Sigmoid colon (tissue), 7 donors: ENCODE data around the gene WDR74. TPM values are rescaled to one million over a fixed set of nuclear protein-coding genes. Genes with fewer than 3 reads are reported as not detected.

Source experiments
- DNase-seq: peaks from one replicate; pipeline ENCODE4 v3.0.0-alpha.2; 2019
- H3K27ac ChIP-seq, 4 donors: fragments of 200-600 bp; sonication (generic); one replicate each; pipeline ENCODE4 v1.5.1; 2016 to 2019; ENCODE audit warnings: mild to moderate bottlenecking in 1 of 4
- H3K27me3 ChIP-seq, 3 donors: fragments of 200-600 bp; sonication (generic); one replicate each; pipeline ENCODE4 v1.5.1; 2019; ENCODE audit warnings: mild to moderate bottlenecking in 1 of 3
- H3K36me3 ChIP-seq, 4 donors: fragments of 200-600 bp; sonication (generic); one replicate each; pipeline ENCODE4 v1.5.1; 2016 to 2019
- H3K4me1 ChIP-seq, 4 donors: fragments of 200-600 bp; sonication (generic); one replicate each; pipeline ENCODE4 v1.5.1; 2017 to 2019
- H3K4me3 ChIP-seq, 4 donors: fragments of 200-600 bp; sonication (generic); one replicate each; pipeline ENCODE4 v1.5.1; 2017 to 2019; ENCODE audit warnings: mild to moderate bottlenecking in 2 of 4, moderate library complexity in 1 of 4
- H3K9me3 ChIP-seq, 4 donors: fragments of 200-600 bp in 3 of 4; sonication (generic) in 3 of 4; one replicate each; pipeline versions ENCODE4 v1.5.1 to v1.6.1; 2013 to 2019
- EP300 ChIP-seq, 4 donors: sonication (generic); formaldehyde crosslinking; IDR thresholded peaks; one replicate each; pipeline ENCODE4 v1.6.1; 2017; ENCODE audit warnings: antibody characterized with exemption in 4 of 4
- POLR2A ChIP-seq, 2 donors: fragments of 450-650 bp; IDR thresholded peaks; one replicate each; pipeline ENCODE4 v1.6.1; 2016; ENCODE audit warnings: antibody characterized with exemption in 2 of 2, mild to moderate bottlenecking in 2 of 2, moderate library complexity in 2 of 2
- POLR2AphosphoS5 ChIP-seq, 4 donors: sonication (generic); formaldehyde crosslinking; IDR thresholded peaks; one replicate each; pipeline ENCODE4 v1.6.1; 2017; ENCODE audit warnings: antibody characterized with exemption in 4 of 4
- WGBS, 2 donors: extraction: QIAGEN DNeasy Blood & Tissue Kit; methylation state at CpG; one replicate each; pipeline ENCODE4 v1.1.7; 2013; 5-methylcytosine and 5-hydroxymethylcytosine counted together
- intact Hi-C: fragments of 100-400 bp; cut with DNase I; formaldehyde crosslinking; loops from one replicate; pipeline ENCODE4 v1.15.1; 2023
- polyA plus RNA-seq, 3 donors: library from polyadenylated mRNA; stranded (reverse); fragments of 200-250 nt; gene quantifications; one replicate each; pipeline ENCODE4 v1.2.3, GENCODE V29; 2013
- total RNA-seq, 4 donors: library from RNA; depleted of rRNA; stranded (reverse); fragments of >200 nt; gene quantifications; one replicate each; pipeline ENCODE4 v1.1.0, GENCODE V29; 2016
- TF ChIP-seq, protein P1 (sequence below), 4 experiments: fragments of 450-650 bp in 3 of 4; fragments of 200-600 bp in 1 of 4; IDR thresholded peaks; one replicate each; pipeline ENCODE4 v1.5.1; 2016 to 2019; ENCODE audit warnings: antibody characterized with exemption in 4 of 4, mild to moderate bottlenecking in 3 of 4, moderate library complexity in 2 of 4
- donor health status: healthy with polysubstance abuse.
- donor health status: Bipolar disorder and iron deficiency.
- donor health status: healthy.

Gene WDR74
- total and polyA plus RNA-seq, 7 donors, result 11.6 to 47.6 (median 30.7) TPM

DNA sequence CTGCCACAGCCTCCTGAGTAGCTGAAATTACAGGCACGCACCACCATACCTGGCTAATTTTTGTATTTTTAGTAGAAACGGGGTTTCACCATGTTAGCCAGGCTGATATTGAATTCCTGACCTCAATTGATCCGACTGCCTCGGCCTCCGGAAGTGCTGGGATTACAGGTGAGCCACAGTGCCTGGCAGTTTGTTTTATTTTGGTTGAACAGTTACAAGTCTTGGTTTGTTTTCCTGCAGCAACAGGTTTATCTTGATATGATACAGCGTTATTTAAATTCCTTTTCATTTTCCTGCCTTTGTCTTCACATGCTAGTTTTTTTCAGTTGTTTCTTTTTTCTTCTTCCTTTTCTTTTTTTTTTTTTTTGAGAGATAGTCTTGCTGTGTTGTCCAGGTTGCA, 37.3 kb upstream of the WDR74 start:
- Histone ChIP-seq H3K4me1 (peaks cover 0 to 19% (median 16%) of the 10 kb centered on the region in 4 donors), H3K27me3 (no peaks in the 10 kb centered on the region), H3K4me3 (no peak overlapping the region), H3K36me3 (no peaks in the 10 kb centered on the region), H3K9me3 (no peaks in the 10 kb centered on the region), H3K27ac (no peak overlapping the region)
- WGBS, 2 donors, result 91 to 96% methylated on average over 6 of the region's 6 CpGs
- TF ChIP-seq POLR2A (IDR thresholded peaks at IDR 0.05) (no peak), POLR2AphosphoS5 (IDR thresholded peaks at IDR 0.05) (no peak), EP300 (IDR thresholded peaks at IDR 0.05) (no peak)
- TF ChIP-seq, protein P1, sequence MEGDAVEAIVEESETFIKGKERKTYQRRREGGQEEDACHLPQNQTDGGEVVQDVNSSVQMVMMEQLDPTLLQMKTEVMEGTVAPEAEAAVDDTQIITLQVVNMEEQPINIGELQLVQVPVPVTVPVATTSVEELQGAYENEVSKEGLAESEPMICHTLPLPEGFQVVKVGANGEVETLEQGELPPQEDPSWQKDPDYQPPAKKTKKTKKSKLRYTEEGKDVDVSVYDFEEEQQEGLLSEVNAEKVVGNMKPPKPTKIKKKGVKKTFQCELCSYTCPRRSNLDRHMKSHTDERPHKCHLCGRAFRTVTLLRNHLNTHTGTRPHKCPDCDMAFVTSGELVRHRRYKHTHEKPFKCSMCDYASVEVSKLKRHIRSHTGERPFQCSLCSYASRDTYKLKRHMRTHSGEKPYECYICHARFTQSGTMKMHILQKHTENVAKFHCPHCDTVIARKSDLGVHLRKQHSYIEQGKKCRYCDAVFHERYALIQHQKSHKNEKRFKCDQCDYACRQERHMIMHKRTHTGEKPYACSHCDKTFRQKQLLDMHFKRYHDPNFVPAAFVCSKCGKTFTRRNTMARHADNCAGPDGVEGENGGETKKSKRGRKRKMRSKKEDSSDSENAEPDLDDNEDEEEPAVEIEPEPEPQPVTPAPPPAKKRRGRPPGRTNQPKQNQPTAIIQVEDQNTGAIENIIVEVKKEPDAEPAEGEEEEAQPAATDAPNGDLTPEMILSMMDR (IDR thresholded peaks at IDR 0.05), result no peak
- no peak for DNase-seq
- intact Hi-C loops, result no loop called here

DNA sequence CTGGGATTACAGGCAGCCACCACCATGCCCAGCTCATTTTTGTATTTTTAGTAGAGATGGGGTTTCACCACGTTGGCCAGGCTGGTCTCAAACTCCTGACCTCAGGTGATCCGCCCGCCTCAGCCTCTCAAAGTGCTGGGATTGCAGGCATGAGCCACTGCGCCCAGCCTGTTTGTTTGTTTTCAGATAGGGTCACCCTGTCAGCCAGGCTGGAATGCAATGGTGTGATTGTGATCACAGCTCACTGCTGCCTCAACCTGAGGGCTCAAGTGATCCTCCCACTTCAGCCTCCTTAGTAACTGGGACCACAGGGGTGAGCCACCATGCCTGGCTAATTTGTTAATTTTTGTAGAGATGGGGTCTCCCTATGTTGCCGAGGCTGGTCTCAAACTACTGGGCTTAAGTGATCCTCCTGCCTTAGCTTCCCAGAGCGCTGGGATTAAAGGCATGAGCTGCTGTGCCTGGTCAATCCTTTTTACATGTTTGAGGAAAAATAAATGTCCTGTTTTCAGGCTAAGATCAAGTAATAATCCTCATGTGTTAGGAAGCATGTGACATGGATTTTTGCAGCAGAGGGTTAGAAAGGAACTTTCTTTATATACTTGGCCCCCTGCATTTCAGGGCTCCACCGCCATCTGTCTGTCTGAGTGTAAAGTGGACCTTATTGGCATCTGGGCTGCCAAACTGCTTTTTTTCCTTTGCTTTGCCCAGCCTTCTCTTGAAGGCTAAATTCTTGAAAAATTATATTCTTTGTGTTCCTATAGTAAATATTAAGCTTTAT, 36.5 kb upstream of the WDR74 start:
- no peak for DNase-seq
- intact Hi-C loops, result no loop called here
- H3K36me3 ChIP-seq, result no peaks in the 10 kb centered on the region
- no peaks in the 10 kb centered on the region for H3K27me3 ChIP-seq
- WGBS, 2 donors, result 85 to 92% methylated on average over 7 of the region's 7 CpGs
- TF ChIP-seq EP300 (IDR thresholded peaks at IDR 0.05) (no peak), POLR2AphosphoS5 (IDR thresholded peaks at IDR 0.05) (no peak), POLR2A (IDR thresholded peaks at IDR 0.05) (no peak)
- TF ChIP-seq, protein P1 (IDR thresholded peaks at IDR 0.05), result no peak
- H3K4me1 ChIP-seq, result peaks cover 0 to 19% (median 16%) of the 10 kb centered on the region in 4 donors
- no peak overlapping the region for H3K27ac ChIP-seq
- H3K4me3 ChIP-seq, result no peak overlapping the region
- H3K9me3 ChIP-seq, result no peaks in the 10 kb centered on the region

DNA sequence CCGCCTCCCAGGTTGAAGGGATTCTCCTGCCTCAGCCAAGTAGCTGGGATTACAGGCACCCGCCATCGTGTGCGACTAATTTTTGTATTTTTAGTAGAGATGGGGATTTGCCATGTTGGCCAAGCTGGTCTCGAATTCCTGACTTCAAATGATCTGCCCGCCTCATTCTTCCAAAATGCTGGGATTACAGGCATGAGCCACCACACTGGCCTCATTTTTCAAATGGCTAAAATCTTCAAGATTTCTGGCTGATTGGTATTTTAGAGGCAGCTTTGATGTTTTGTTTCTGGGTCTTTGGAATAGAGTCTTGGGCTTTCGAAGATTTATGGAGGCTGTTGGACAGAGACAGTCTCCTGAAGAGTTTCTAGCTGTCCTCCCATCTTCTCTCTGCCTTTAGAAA, 35.5 kb upstream of the WDR74 start:
- DNase-seq, result no peak
- Histone ChIP-seq H3K4me3 (no peak overlapping the region), H3K27ac (no peak overlapping the region), H3K4me1 (peaks cover 0 to 12% (median 11%) of the 10 kb centered on the region in 4 donors), H3K36me3 (no peaks in the 10 kb centered on the region), H3K27me3 (no peaks in the 10 kb centered on the region), H3K9me3 (no peaks in the 10 kb centered on the region)
- WGBS, 2 donors, result 97 to 98% methylated on average over 7 of the region's 7 CpGs
- intact Hi-C loops, result no loop called here
- TF ChIP-seq, protein P1 (IDR thresholded peaks at IDR 0.05), result no peak
- TF ChIP-seq POLR2AphosphoS5 (IDR thresholded peaks at IDR 0.05) (no peak), EP300 (IDR thresholded peaks at IDR 0.05) (no peak), POLR2A (IDR thresholded peaks at IDR 0.05) (no peak)

DNA sequence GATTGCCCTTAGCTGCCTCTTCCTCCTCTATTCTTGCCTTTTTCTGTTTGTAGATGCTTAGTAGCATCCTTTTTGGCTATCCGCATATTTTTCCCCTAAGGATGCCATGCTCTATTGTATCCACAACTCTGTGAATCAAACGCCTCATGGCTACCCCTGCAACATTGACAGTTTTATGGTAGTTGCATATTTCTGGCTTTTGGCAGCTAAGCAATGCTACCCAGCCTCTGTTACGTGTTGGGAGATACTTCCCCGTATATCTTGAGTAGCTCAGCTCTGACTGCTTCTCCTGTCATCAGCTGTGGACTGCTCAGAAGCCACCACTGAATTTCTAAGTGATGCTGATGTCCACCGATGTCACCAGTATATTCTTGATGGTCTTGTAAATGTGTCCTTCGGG, 26.2 kb upstream of the WDR74 start:
- Histone ChIP-seq H3K4me1 (peaks cover 0 to 7% (median 3%) of the 10 kb centered on the region in 4 donors), H3K4me3 (no peak overlapping the region), H3K9me3 (no peaks in the 10 kb centered on the region), H3K27ac (no peak overlapping the region), H3K36me3 (no peaks in the 10 kb centered on the region), H3K27me3 (no peaks in the 10 kb centered on the region)
- TF ChIP-seq EP300 (IDR thresholded peaks at IDR 0.05) (no peak), POLR2AphosphoS5 (IDR thresholded peaks at IDR 0.05) (no peak), POLR2A (IDR thresholded peaks at IDR 0.05) (no peak)
- TF ChIP-seq, protein P1 (IDR thresholded peaks at IDR 0.05), result no peak
- WGBS, 2 donors, result 72 to 83% methylated on average over 6 of the region's 6 CpGs
- no peak for DNase-seq
- intact Hi-C loops, result no loop called here
